HEK293 (cell line): ENCODE measurements around the gene ATP13A3.
A peak's percentile ranks its signal among the peaks of the same experiment; 100 is the strongest.

Experiments used
- CTCF ChIA-PET: fragments of 350-600 bp; formaldehyde crosslinking; extraction: SDS; loops from one replicate; lab custom pipeline; 2021; ENCODE audit warnings: antibody characterized with exemption; lab: Yijun Ruan, JAX
- POLR2A ChIA-PET: fragments of 300-600 bp; formaldehyde crosslinking; extraction: SDS; loops from one replicate; lab custom pipeline; 2020; ENCODE audit warnings: antibody characterized with exemption, inconsistent platforms; lab: Yijun Ruan, JAX
- H3K27ac ChIP-seq: fragments of 200-500 bp; sonication (Bioruptor generic); 2 replicates; pipeline ENCODE4 v1.5.1; 2014; ENCODE audit warnings: low read depth, low read length, control low read depth, inconsistent platforms; ENCODE audit errors: extremely low read depth
- H3K36me3 ChIP-seq, 2 experiments: fragments of 200-500 bp in 1 of 2; sonication (Bioruptor generic) in 1 of 2; 1 replicate in 1 of 2; 2 replicates in 1 of 2; pipeline ENCODE4 v1.5.1; 2014 to 2017; ENCODE audit warnings: inconsistent platforms in 2 of 2, low read length in 2 of 2; ENCODE audit not compliant: control insufficient read depth in 2 of 2, insufficient read depth in 1 of 2
- H3K4me1 ChIP-seq: fragments of 200-500 bp; sonication (Bioruptor generic); 2 replicates; pipeline ENCODE4 v1.5.1; 2014; ENCODE audit warnings: mild to moderate bottlenecking, low read length, inconsistent platforms; ENCODE audit not compliant: control insufficient read depth, insufficient read depth
- H3K4me3 ChIP-seq: 2 replicates; pipeline ENCODE4 v1.5.1; 2011; ENCODE audit warnings: low read depth, mild to moderate bottlenecking, control low read depth, low read length, moderate library complexity
- H3K9me3 ChIP-seq: fragments of 200-500 bp; sonication (Bioruptor generic); 2 replicates; pipeline ENCODE4 v1.5.1; 2014; ENCODE audit warnings: low read depth, low read length, inconsistent platforms; ENCODE audit not compliant: control insufficient read depth, insufficient read depth
- IKZF3 ChIP-seq: fragments of 450-650 bp; IDR thresholded peaks from 2 replicates; pipeline ENCODE4 v1.5.0; 2018; ENCODE audit warnings: missing biosample characterization, mild to moderate bottlenecking, missing genetic modification characterization, moderate library complexity
- KLF10 ChIP-seq: fragments of 450-650 bp; IDR thresholded peaks from 2 replicates; pipeline ENCODE4 v1.5.1; 2018; ENCODE audit warnings: missing biosample characterization, mild to moderate bottlenecking, missing genetic modification characterization
- PATZ1 ChIP-seq: fragments of 450-650 bp; formaldehyde crosslinking; IDR thresholded peaks from 2 replicates; pipeline ENCODE4 v1.5.1; 2016; ENCODE audit warnings: missing biosample characterization, missing genetic modification characterization
- PRDM1 ChIP-seq: fragments of 450-650 bp; formaldehyde crosslinking; IDR thresholded peaks from 2 replicates; pipeline ENCODE4; 2016; ENCODE audit warnings: missing biosample characterization, missing genetic modification characterization
- ZFP37 ChIP-seq: fragments of 450-650 bp; formaldehyde crosslinking; IDR thresholded peaks from 2 replicates; pipeline ENCODE4 v1.5.1; 2016; ENCODE audit warnings: missing biosample characterization, missing genetic modification characterization
- ZFP41 ChIP-seq: fragments of 450-650 bp; formaldehyde crosslinking; IDR thresholded peaks from 2 replicates; pipeline ENCODE4 v1.5.1; 2016; ENCODE audit warnings: missing biosample characterization, missing genetic modification characterization, borderline replicate concordance
- ZNF114 ChIP-seq: fragments of 450-650 bp; formaldehyde crosslinking; IDR thresholded peaks from 2 replicates; pipeline ENCODE4 v1.5.0; 2017; ENCODE audit warnings: missing biosample characterization, missing genetic modification characterization
- ZNF132 ChIP-seq: fragments of 450-650 bp; formaldehyde crosslinking; IDR thresholded peaks from 2 replicates; pipeline ENCODE4 v1.5.1; 2017; ENCODE audit warnings: missing biosample characterization, missing genetic modification characterization, borderline replicate concordance
- ZNF184 ChIP-seq: fragments of 450-650 bp; IDR thresholded peaks from 2 replicates; pipeline ENCODE4 v1.5.1; 2018; ENCODE audit warnings: missing biosample characterization, mild to moderate bottlenecking, missing genetic modification characterization
- ZNF248 ChIP-seq: fragments of 450-650 bp; formaldehyde crosslinking; IDR thresholded peaks from 2 replicates; pipeline ENCODE4 v1.5.1; 2017; ENCODE audit warnings: missing biosample characterization, missing genetic modification characterization
- ZNF335 ChIP-seq: fragments of 450-650 bp; formaldehyde crosslinking; conservative IDR thresholded peaks from 2 replicates; pipeline ENCODE4 v1.5.1; 2016; ENCODE audit warnings: missing biosample characterization, missing genetic modification characterization
- ZNF514 ChIP-seq: fragments of 450-650 bp; formaldehyde crosslinking; IDR thresholded peaks from 2 replicates; pipeline ENCODE4 v1.5.1; 2016; ENCODE audit warnings: missing biosample characterization, missing genetic modification characterization
- ZNF596 ChIP-seq: fragments of 450-650 bp; IDR thresholded peaks from 2 replicates; pipeline ENCODE4 v1.5.0; 2018; ENCODE audit warnings: missing biosample characterization, mild to moderate bottlenecking, missing genetic modification characterization, moderate library complexity
- ZNF624 ChIP-seq: fragments of 450-650 bp; formaldehyde crosslinking; IDR thresholded peaks from 2 replicates; pipeline ENCODE4 v1.5.1; 2017; ENCODE audit warnings: missing biosample characterization, missing genetic modification characterization
- ZNF664 ChIP-seq: fragments of 450-650 bp; formaldehyde crosslinking; IDR thresholded peaks from 2 replicates; pipeline ENCODE4 v1.5.1; 2016; ENCODE audit warnings: missing biosample characterization, missing genetic modification characterization
- ZNF791 ChIP-seq: fragments of 450-650 bp; formaldehyde crosslinking; IDR thresholded peaks from 2 replicates; pipeline ENCODE4 v1.5.1; 2016; ENCODE audit warnings: missing biosample characterization, missing genetic modification characterization
- ZSCAN30 ChIP-seq: fragments of 450-650 bp; IDR thresholded peaks from 2 replicates; pipeline ENCODE4 v1.5.1; 2018; ENCODE audit warnings: missing biosample characterization, mild to moderate bottlenecking, missing genetic modification characterization, moderate library complexity
- TF ChIP-seq, protein P1 (sequence below): fragments of 450-650 bp; formaldehyde crosslinking; IDR thresholded peaks from 2 replicates; pipeline ENCODE4 v1.5.1; 2016; ENCODE audit warnings: missing biosample characterization, missing genetic modification characterization
- TF ChIP-seq, protein P2 (sequence below): fragments of 450-650 bp; formaldehyde crosslinking; IDR thresholded peaks from 2 replicates; pipeline ENCODE4 v1.5.1; 2016; ENCODE audit warnings: missing biosample characterization, missing genetic modification characterization

ATP13A3 gene

GRCh38 chr3:194489736-194490612 lies 3.2 kb upstream of the ATP13A3 start:
- no peaks in the 10 kb centered on the region for H3K9me3 ChIP-seq
- H3K4me3 ChIP-seq: no peak overlapping the region
- POLR2A ChIA-PET: no interaction called here
- H3K27ac ChIP-seq: no peak overlapping the region
- TF ChIP-seq PRDM1 (tag by site-specific recombination) (peak; percentile 78), ZNF791 (tag by site-specific recombination) (no peak), ZNF184 (tag by site-specific recombination) (no peak), ZNF664 (tag by site-specific recombination) (no peak)
- TF ChIP-seq, protein P1, sequence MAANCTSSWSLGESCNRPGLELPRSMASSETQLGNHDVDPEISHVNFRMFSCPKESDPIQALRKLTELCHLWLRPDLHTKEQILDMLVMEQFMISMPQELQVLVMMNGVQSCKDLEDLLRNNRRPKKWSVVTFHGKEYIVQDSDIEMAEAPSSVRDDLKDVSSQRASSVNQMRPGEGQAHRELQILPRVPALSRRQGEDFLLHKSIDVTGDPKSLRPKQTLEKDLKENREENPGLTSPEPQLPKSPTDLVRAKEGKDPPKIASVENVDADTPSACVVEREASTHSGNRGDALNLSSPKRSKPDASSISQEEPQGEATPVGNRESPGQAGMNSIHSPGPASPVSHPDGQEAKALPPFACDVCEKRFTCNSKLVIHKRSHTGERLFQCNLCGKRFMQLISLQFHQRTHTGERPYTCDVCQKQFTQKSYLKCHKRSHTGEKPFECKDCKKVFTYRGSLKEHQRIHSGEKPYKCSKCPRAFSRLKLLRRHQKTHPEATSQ (tag by site-specific recombination): no peak
- H3K36me3 ChIP-seq: peaks cover 0 to 2% of the 10 kb centered on the region in 2 experiments; a peak in 1 of 3 replicates
- H3K4me1 ChIP-seq: 0 out of 2 replicates have a peak, but pooled peaks cover 2% of the 10 kb centered on the region
- CTCF ChIA-PET: no interaction called here

- H3K4me1 ChIP-seq: no peaks in the 10 kb centered on the region
- H3K36me3 ChIP-seq: peaks cover 0 to 14% of the 10 kb centered on the region in 2 experiments; a peak in 1 of 3 replicates
- no peak overlapping the region for H3K27ac ChIP-seq
- TF ChIP-seq, protein P2, sequence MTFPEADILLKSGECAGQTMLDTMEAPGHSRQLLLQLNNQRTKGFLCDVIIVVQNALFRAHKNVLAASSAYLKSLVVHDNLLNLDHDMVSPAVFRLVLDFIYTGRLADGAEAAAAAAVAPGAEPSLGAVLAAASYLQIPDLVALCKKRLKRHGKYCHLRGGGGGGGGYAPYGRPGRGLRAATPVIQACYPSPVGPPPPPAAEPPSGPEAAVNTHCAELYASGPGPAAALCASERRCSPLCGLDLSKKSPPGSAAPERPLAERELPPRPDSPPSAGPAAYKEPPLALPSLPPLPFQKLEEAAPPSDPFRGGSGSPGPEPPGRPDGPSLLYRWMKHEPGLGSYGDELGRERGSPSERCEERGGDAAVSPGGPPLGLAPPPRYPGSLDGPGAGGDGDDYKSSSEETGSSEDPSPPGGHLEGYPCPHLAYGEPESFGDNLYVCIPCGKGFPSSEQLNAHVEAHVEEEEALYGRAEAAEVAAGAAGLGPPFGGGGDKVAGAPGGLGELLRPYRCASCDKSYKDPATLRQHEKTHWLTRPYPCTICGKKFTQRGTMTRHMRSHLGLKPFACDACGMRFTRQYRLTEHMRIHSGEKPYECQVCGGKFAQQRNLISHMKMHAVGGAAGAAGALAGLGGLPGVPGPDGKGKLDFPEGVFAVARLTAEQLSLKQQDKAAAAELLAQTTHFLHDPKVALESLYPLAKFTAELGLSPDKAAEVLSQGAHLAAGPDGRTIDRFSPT (tag by site-specific recombination): peak; percentile 27; the same call in 1 of the 2 replicates
- TF ChIP-seq ZNF335 (tag by site-specific recombination): 0 out of 2 replicates have a peak, but pooled peaks have one; percentile 41
- no peak for TF ChIP-seq ZNF514 (tag by site-specific recombination)
- CTCF ChIA-PET: interaction anchor here (0.6 kb wide), 1 partner anchor 16 kb away, joined by 3 read pairs; no protein-coding TSS in a partner anchor
- H3K4me3 ChIP-seq: no peak overlapping the region
- H3K9me3 ChIP-seq: no peaks in the 10 kb centered on the region
- POLR2A ChIA-PET: no interaction called here
Observed at GRCh38 chr3:194488055-194488742, 1.4 kb upstream of the ATP13A3 start.

- Histone ChIP-seq H3K4me1 (no peaks in the 10 kb centered on the region), H3K27ac (no peak overlapping the region), H3K4me3 (peak overlapping the region; percentile 18), H3K36me3 (peaks cover 0 to 14% of the 10 kb centered on the region in 2 experiments; a peak in 2 of 3 replicates), H3K9me3 (no peaks in the 10 kb centered on the region)
- POLR2A ChIA-PET: no interaction called here
- CTCF ChIA-PET: interaction anchor here (0.6 kb wide), 1 partner anchor 15 kb away, joined by 3 read pairs; no protein-coding TSS in a partner anchor
- TF ChIP-seq ZNF132 (tag by site-specific recombination): no peak
- TF ChIP-seq PRDM1 (tag by site-specific recombination): no peak
- no peak for TF ChIP-seq ZNF114 (tag by site-specific recombination)
- TF ChIP-seq ZNF248 (tag by site-specific recombination): no peak
- TF ChIP-seq KLF10: no peak
- TF ChIP-seq ZNF624 (tag by site-specific recombination): no peak
- no peak for TF ChIP-seq PATZ1 (tag by site-specific recombination)
- no peak for TF ChIP-seq IKZF3 (tag by site-specific recombination)
- TF ChIP-seq ZFP41: no peak
- TF ChIP-seq ZSCAN30 (tag by site-specific recombination): no peak
- no peak for TF ChIP-seq ZNF596 (tag by site-specific recombination)
- TF ChIP-seq, protein P1 (tag by site-specific recombination): no peak
- TF ChIP-seq ZFP37 (tag by site-specific recombination): no peak
Observed at GRCh38 chr3:194487289-194488054, 670 bp upstream of the ATP13A3 start.
